MCF 10A (cell line): ENCODE measurements around the gene CC2D1A. TPM values are rescaled to one million over a fixed set of nuclear protein-coding genes. Genes with fewer than 3 reads are reported as not detected.

Experiments used
- BruUV-seq: library from RNA; stranded (reverse); fragments of 400-500 nt; replicated peaks from 2 replicates; lab custom pipeline; 2021; lab: Mats Ljungman, UMichigan
- CTCF ChIA-PET: fragments of 300-600 bp; sonication (Branson Sonifier 250); formaldehyde crosslinking; extraction: SDS; loops from one replicate; lab custom pipeline; 2021; ENCODE audit warnings: antibody characterized with exemption, inconsistent platforms; lab: Yijun Ruan, JAX
- POLR2A ChIA-PET: fragments of 300-600, 350-650 bp; sonication (Branson Sonifier 250); formaldehyde crosslinking; extraction: SDS; loops from one replicate; lab custom pipeline; 2020; ENCODE audit warnings: antibody characterized with exemption, inconsistent platforms; lab: Yijun Ruan, JAX
- DNase-seq: peaks from one replicate; pipeline ENCODE4 v3.0.0-alpha.2; 2018; ENCODE audit not compliant: unreplicated experiment
- H3K27ac Mint-ChIP-seq: one replicate; pipeline ENCODE4 v1.8.0; 2022; ENCODE audit warnings: mild to moderate bottlenecking, low read depth, mixed read lengths; ENCODE audit not compliant: unreplicated experiment
- H3K27me3 Mint-ChIP-seq: one replicate; pipeline ENCODE4 v1.8.0; 2022; ENCODE audit warnings: mixed read lengths; ENCODE audit not compliant: insufficient read depth, unreplicated experiment
- H3K36me3 Mint-ChIP-seq: one replicate; pipeline ENCODE4 v1.8.0; 2022; ENCODE audit warnings: mild to moderate bottlenecking, moderate library complexity, mixed read lengths; ENCODE audit not compliant: insufficient read depth, unreplicated experiment
- H3K4me1 Mint-ChIP-seq: one replicate; pipeline ENCODE4 v1.8.0; 2022; ENCODE audit warnings: mixed read lengths; ENCODE audit not compliant: insufficient read depth, unreplicated experiment
- H3K4me3 Mint-ChIP-seq: one replicate; pipeline ENCODE4 v1.8.0; 2022; ENCODE audit warnings: mild to moderate bottlenecking, moderate library complexity, mixed read lengths; ENCODE audit not compliant: unreplicated experiment
- H3K9me3 Mint-ChIP-seq: one replicate; pipeline ENCODE4 v1.8.0; 2022; ENCODE audit warnings: mixed read lengths; ENCODE audit not compliant: unreplicated experiment
- intact Hi-C: fragments of 100-400 bp; cut with micrococcal nuclease; formaldehyde crosslinking; loops from 2 replicates; pipeline ENCODE4 v1.14.1; 2022
- total RNA-seq: library from RNA; stranded (reverse); gene quantifications from 2 replicates; pipeline ENCODE4 v1.2.3, GENCODE V29; 2022
- TF ChIP-seq, protein P1 (sequence below): fragments of 200-600 bp; IDR thresholded peaks from one replicate; pipeline ENCODE4 v1.8.0; 2022; ENCODE audit warnings: antibody characterized with exemption, mild to moderate bottlenecking; ENCODE audit not compliant: unreplicated experiment

CC2D1A gene
- total RNA-seq, 1 experiment from 2014 or later, result 36.7 TPM

DNA sequence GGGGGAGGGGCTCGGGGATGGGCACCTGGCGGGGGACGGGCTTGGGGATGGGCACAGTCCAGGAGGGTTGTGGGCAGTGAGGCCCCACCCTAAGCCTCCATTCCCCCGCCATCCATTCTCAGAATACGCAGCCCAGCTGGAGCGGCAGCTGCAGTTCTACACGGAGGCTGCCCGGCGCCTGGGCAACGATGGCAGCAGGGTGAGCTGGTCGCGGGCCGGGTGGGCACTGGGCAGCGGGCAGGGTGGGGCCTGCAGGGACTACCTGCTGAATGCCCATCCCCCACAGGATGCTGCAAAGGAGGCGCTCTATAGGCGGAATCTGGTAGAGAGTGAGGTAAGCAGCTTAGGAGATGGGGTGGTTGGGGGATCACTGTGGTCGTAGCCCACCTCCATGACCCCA, 24.0 kb downstream of the CC2D1A start:
- no peak for DNase-seq
- Mint-ChIP-seq H3K9me3 (no peaks in the 10 kb centered on the region), H3K4me1 (no peaks in the 10 kb centered on the region), H3K27me3 (no peaks in the 10 kb centered on the region), H3K27ac (no peak overlapping the region), H3K4me3 (no peak overlapping the region), H3K36me3 (peaks cover 30% of the 10 kb centered on the region)
- BruUV-seq, result no TSS peak
- ChIA-PET POLR2A (no interaction called here), CTCF (no interaction called here)
- TF ChIP-seq, protein P1, sequence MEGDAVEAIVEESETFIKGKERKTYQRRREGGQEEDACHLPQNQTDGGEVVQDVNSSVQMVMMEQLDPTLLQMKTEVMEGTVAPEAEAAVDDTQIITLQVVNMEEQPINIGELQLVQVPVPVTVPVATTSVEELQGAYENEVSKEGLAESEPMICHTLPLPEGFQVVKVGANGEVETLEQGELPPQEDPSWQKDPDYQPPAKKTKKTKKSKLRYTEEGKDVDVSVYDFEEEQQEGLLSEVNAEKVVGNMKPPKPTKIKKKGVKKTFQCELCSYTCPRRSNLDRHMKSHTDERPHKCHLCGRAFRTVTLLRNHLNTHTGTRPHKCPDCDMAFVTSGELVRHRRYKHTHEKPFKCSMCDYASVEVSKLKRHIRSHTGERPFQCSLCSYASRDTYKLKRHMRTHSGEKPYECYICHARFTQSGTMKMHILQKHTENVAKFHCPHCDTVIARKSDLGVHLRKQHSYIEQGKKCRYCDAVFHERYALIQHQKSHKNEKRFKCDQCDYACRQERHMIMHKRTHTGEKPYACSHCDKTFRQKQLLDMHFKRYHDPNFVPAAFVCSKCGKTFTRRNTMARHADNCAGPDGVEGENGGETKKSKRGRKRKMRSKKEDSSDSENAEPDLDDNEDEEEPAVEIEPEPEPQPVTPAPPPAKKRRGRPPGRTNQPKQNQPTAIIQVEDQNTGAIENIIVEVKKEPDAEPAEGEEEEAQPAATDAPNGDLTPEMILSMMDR, result no peak
- intact Hi-C loops, result no loop called here

DNA sequence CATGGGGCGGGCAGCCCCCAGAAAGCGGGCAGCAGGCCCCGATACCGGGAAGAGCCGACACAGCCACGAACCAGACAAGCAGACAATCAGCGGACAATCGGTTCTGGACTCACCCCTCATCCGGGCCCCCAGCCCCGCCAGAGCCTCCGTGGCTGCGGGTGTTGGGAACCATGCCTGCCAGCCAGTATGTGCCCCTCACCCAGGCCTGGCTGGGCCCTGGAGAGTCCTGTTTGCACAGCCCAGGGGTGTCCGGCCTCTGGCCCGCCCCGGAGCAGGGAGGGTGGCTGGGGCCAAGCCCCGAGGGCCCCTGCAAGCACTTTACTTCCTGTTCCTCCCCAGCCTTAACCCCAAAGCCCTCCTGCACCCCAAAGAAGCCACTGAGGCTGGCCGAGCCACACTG, 24.4 kb downstream of the CC2D1A start:
- POLR2A ChIA-PET, result no interaction called here
- Mint-ChIP-seq H3K27me3 (no peaks in the 10 kb centered on the region), H3K9me3 (no peaks in the 10 kb centered on the region), H3K4me1 (no peaks in the 10 kb centered on the region), H3K4me3 (no peak overlapping the region), H3K27ac (no peak overlapping the region), H3K36me3 (peaks cover 25% of the 10 kb centered on the region)
- BruUV-seq, result no TSS peak
- intact Hi-C loops, result no loop called here
- CTCF ChIA-PET, result no interaction called here
- no peak for DNase-seq
- TF ChIP-seq, protein P1, result no peak

DNA sequence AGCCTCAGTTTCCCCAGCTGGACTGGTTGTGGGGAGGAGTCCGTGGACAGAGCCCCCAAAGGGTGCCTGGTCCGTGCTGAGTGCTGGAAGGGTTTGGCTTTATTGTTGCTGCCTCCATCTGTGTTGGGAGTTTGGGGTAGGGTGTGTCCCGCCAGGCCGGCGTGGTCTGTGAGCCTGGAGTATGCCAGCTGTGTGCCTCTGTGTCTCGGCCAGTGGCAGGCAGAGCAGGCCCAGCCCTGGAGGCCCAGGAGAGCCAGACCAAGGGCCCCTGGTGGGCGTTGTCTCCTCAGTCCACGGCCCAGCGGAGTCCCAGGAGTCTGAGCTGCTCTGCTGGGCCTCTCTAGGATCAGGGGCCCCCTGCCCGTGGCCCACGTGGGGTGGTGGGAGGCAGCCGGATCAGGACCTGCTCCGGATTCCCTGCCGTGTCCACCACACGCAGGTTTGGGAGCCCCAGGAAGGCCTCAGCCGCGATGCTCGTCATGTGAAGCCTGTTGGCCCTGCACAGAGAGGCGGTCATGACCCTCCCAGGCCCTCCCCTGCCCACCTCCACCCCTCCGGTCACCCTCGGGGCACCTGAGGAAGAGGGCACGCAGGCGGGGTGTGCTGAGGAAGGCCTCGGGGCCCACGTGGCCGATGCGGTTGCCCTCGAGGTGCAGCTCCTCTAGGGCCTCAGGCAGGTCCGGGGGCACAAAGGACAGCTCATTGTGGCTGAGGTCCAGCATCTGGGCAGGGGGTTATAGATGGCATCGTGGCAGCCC, 25.6 kb downstream of the CC2D1A start:
- no TSS peak for BruUV-seq
- CTCF ChIA-PET, result no interaction called here
- no peak overlapping the region for H3K27ac Mint-ChIP-seq
- no peaks in the 10 kb centered on the region for H3K4me1 Mint-ChIP-seq
- no peaks in the 10 kb centered on the region for H3K9me3 Mint-ChIP-seq
- DNase-seq, result no peak
- no peaks in the 10 kb centered on the region for H3K27me3 Mint-ChIP-seq
- peaks cover 17% of the 10 kb centered on the region for H3K36me3 Mint-ChIP-seq
- POLR2A ChIA-PET, result interaction anchor here (1.1 kb wide), 1 partner anchor 24 kb away, joined by 3 read pairs; no protein-coding TSS in a partner anchor
- TF ChIP-seq, protein P1, result no peak
- intact Hi-C loops, result no loop called here
- no peak overlapping the region for H3K4me3 Mint-ChIP-seq

DNA sequence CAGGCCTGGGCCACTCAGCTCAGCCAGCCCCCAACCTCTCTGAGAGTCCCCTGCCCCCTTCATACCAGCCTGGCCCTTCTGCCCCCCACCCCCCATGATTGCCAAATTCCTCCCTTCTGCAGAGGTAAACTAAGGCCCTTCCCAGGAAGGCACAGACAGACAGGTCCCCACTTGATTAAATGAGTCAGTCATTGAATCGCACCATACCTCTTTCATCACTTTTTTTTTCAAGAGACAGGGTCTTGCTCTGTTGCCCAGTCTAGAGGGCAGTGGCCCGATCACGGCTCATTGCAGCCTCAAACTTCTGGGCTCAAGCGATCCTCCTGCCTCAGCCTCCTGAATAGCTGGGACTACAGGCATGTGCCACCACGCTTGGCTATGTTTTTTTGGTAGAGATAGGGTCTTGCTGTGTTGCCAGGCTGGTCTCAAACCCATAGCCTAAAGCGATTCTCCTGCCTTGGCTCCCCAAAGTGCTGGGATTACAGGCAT, 26.2 kb downstream of the CC2D1A start:
- intact Hi-C loops, result no loop called here
- H3K9me3 Mint-ChIP-seq, result no peaks in the 10 kb centered on the region
- peaks cover 17% of the 10 kb centered on the region for H3K36me3 Mint-ChIP-seq
- BruUV-seq, result no TSS peak
- TF ChIP-seq, protein P1, result no peak
- H3K4me1 Mint-ChIP-seq, result peaks cover under 1% of the 10 kb centered on the region
- ChIA-PET POLR2A (interaction anchor here (0.7 to 1.2 kb wide), 3 partner anchors 16 to 43 kb away, joined by 3 read pairs; no protein-coding TSS in a partner anchor), CTCF (interaction anchor here (0.8 kb wide), 1 partner anchor 51 kb away, joined by 5 read pairs; no protein-coding TSS in a partner anchor)
- H3K27ac Mint-ChIP-seq, result no peak overlapping the region
- H3K27me3 Mint-ChIP-seq, result peaks cover 4% of the 10 kb centered on the region
- no peak overlapping the region for H3K4me3 Mint-ChIP-seq
- no peak for DNase-seq
